Small intestine (tissue), 7 donors: ENCODE measurements around the gene STOX1. TPM values are rescaled to one million over a fixed set of nuclear protein-coding genes. Genes with fewer than 3 reads are reported as not detected.
"Not testable (repeated sequence)": the region's sequence is repeated elsewhere in the genome, so short reads cannot be mapped to it uniquely, and the experiment has no call there.

Experiments used
- DNase-seq, 2 donors: peaks; one replicate each; pipeline versions ENCODE4 v3.0.0 to v3.0.0-alpha.2; 2013
- FAIRE-seq: peaks from 2 replicates; lab custom pipeline; 2012; peaks lifted over from hg19 to GRCh38; lab: Jason Lieb, UNC
- H3K27ac ChIP-seq, 3 donors: one replicate each; pipeline ENCODE4 v1.5.1; 2013; ENCODE audit warnings: low read length in 2 of 3, mild to moderate bottlenecking in 2 of 3, control low read depth in 1 of 3, inconsistent platforms in 1 of 3, low read depth in 1 of 3, moderate library complexity in 1 of 3
- H3K27me3 ChIP-seq, 3 donors: one replicate each; pipeline ENCODE4 v1.6.1; 2013; ENCODE audit warnings: low read length in 3 of 3, inconsistent platforms in 1 of 3; ENCODE audit not compliant: control insufficient read depth in 3 of 3, insufficient read depth in 3 of 3
- H3K36me3 ChIP-seq, 3 donors: one replicate each; pipeline ENCODE4 v1.6.1; 2013; ENCODE audit warnings: low read length in 3 of 3, inconsistent platforms in 1 of 3, low read depth in 1 of 3, mild to moderate bottlenecking in 1 of 3, moderate library complexity in 1 of 3; ENCODE audit not compliant: control insufficient read depth in 3 of 3, insufficient read depth in 2 of 3
- H3K4me1 ChIP-seq, 3 donors: one replicate each; pipeline ENCODE4 v1.6.1; 2013; ENCODE audit warnings: low read length in 2 of 3, inconsistent platforms in 1 of 3, low read depth in 1 of 3, mild to moderate bottlenecking in 1 of 3, moderate library complexity in 1 of 3; ENCODE audit not compliant: control insufficient read depth in 3 of 3, insufficient read depth in 2 of 3
- H3K4me3 ChIP-seq, 3 donors: one replicate each; pipeline ENCODE4 v1.5.1; 2013; ENCODE audit warnings: low read length in 3 of 3, control low read depth in 1 of 3, inconsistent platforms in 1 of 3, low read depth in 1 of 3, mild to moderate bottlenecking in 1 of 3, moderate library complexity in 1 of 3
- H3K9me3 ChIP-seq, 2 donors: one replicate each; pipeline ENCODE4 v1.6.1; 2013; ENCODE audit warnings: low read depth in 1 of 2, low read length in 1 of 2; ENCODE audit not compliant: control insufficient read depth in 2 of 2, insufficient read depth in 1 of 2
- WGBS, 3 donors: extraction: QIAGEN DNeasy Blood & Tissue Kit; methylation state at CpG; one replicate each; pipeline ENCODE4 v1.1.7; 2013; 5-methylcytosine and 5-hydroxymethylcytosine counted together
- polyA plus RNA-seq, 4 donors: library from polyadenylated mRNA; stranded (reverse) in 3 of 4; unstranded in 1 of 4; fragments of 200-250 nt in 3 of 4; fragments of 120-200 nt in 1 of 4; gene quantifications; one replicate each; pipeline versions ENCODE4 v1.2.1 to v1.2.3, GENCODE V29; 2013
- donor health status: healthy with polysubstance abuse.
- donor health status: control.
- donor health status: control.
- donor health status: Bipolar disorder and iron deficiency.
- donor health status: healthy.

The STOX1 gene
- polyA plus RNA-seq, 4 donors = 0.81 to 8.7 (median 2.5) TPM; not detected in 1

- no peaks in the 10 kb centered on the region for H3K4me1 ChIP-seq
- no peaks in the 10 kb centered on the region for H3K27me3 ChIP-seq
- no peak for DNase-seq
- H3K4me3 ChIP-seq = no peak overlapping the region
- H3K36me3 ChIP-seq = peaks cover 6 to 33% (median 7%) of the 10 kb centered on the region in 3 donors
- no peak for FAIRE-seq
- H3K27ac ChIP-seq = no peak overlapping the region
- no peaks in the 10 kb centered on the region for H3K9me3 ChIP-seq
Measured at GRCh38 chr10:68934994-68935393, 107.7 kb downstream of the STOX1 start.

GRCh38 chr10:68938117-68938516 lies 110.8 kb downstream of the STOX1 start:
- no peak for FAIRE-seq
- Histone ChIP-seq H3K27ac (no peak overlapping the region), H3K4me1 (no peaks in the 10 kb centered on the region), H3K36me3 (peaks cover 4 to 34% (median 4%) of the 10 kb centered on the region in 3 donors), H3K9me3 (no peaks in the 10 kb centered on the region), H3K27me3 (no peaks in the 10 kb centered on the region), H3K4me3 (no peak overlapping the region)
- no peak for DNase-seq
- WGBS, 3 donors = 80 to 82% (median 82%) methylated on average over 2 of the region's 2 CpGs

- Histone ChIP-seq H3K9me3 (no peaks in the 10 kb centered on the region), H3K27me3 (no peaks in the 10 kb centered on the region), H3K27ac (no peak overlapping the region), H3K36me3 (peaks cover 4 to 33% (median 4%) of the 10 kb centered on the region in 3 donors), H3K4me3 (no peak overlapping the region), H3K4me1 (no peaks in the 10 kb centered on the region)
- WGBS, 3 donors = 93 to 96% (median 95%) methylated on average over 2 of the region's 2 CpGs
- DNase-seq (no peak), FAIRE-seq (no peak)
Measured at GRCh38 chr10:68938884-68939283, 111.6 kb downstream of the STOX1 start.

- not testable (repeated sequence) for H3K27me3 ChIP-seq, H3K9me3 ChIP-seq, DNase-seq, H3K4me3 ChIP-seq, H3K4me1 ChIP-seq, H3K27ac ChIP-seq
- H3K36me3 ChIP-seq = peaks cover 4 to 39% (median 4%) of the 10 kb centered on the region in 3 donors
- peak; percentile 39 for FAIRE-seq
Measured at GRCh38 chr10:68940917-68941316, 113.6 kb downstream of the STOX1 start.

Other genes starting within 250 kb of the STOX1 start
- 10 to 100 TPM; 33.9 to 78.7 (median 54.7) TPM for gene CCAR1, start 106.3 kb upstream of the STOX1 start, polyA plus RNA-seq
- 10 to 100 TPM; 12.3 to 35.1 (median 22.0) TPM for gene DDX50, start 73.8 kb downstream of the STOX1 start, polyA plus RNA-seq
- 10 to 100 TPM; 14.1 to 42.9 (median 28.5) TPM for gene DDX21, start 128.6 kb downstream of the STOX1 start, polyA plus RNA-seq
- 10 to 100 TPM; 10.3 to 19.1 (median 13.3) TPM for gene KIFBP, start 161.3 kb downstream of the STOX1 start, polyA plus RNA-seq